Transverse colon (tissue), 4 donors: ENCODE results near the gene CLDN17.

Experiments used
- CTCF ChIP-seq, 5 experiments: fragments of 200-600 bp in 3 of 5; fragments of 450-650 bp in 2 of 5; sonication (generic) in 3 of 5; IDR thresholded peaks; 1 replicate in 2 of 5; 2 replicates in 3 of 5; pipeline ENCODE4 v1.5.1; 2016 to 2017; ENCODE audit warnings: antibody characterized with exemption in 5 of 5, inconsistent platforms in 3 of 5, mild to moderate bottlenecking in 2 of 5, moderate library complexity in 1 of 5
- POLR2A ChIP-seq: fragments of 450-650 bp; IDR thresholded peaks from one replicate; pipeline ENCODE4 v1.6.1; 2016; ENCODE audit warnings: antibody characterized with exemption, mild to moderate bottlenecking, moderate library complexity
- POLR2AphosphoS5 ChIP-seq, 3 donors: sonication (generic); formaldehyde crosslinking; IDR thresholded peaks; one replicate each; pipeline ENCODE4 v1.6.1; 2016; ENCODE audit warnings: antibody characterized with exemption in 3 of 3

- no peak for TF ChIP-seq CTCF (IDR thresholded peaks at IDR 0.05)
- TF ChIP-seq POLR2AphosphoS5 (IDR thresholded peaks at IDR 0.05): no peak
- TF ChIP-seq POLR2A: no peak
Measured at GRCh38 chr21:30166705-30167104, at the start of gene CLDN17.
